Posterior vena cava (tissue), 2 donors: ENCODE data around the gene HOTAIR. TPM values are rescaled to one million over a fixed set of nuclear protein-coding genes. Genes with fewer than 3 reads are reported as not detected.

Experiments used
- DNase-seq: peaks from one replicate; pipeline ENCODE4 v3.0.0-alpha.2; 2020; ENCODE audit warnings: low spot score
- intact Hi-C, 2 donors: fragments of 100-400 bp; cut with DNase I; formaldehyde crosslinking; loops; one replicate each; pipeline versions ENCODE4 v1.14.1 to v1.14.2; 2022 to 2023
- total RNA-seq, 2 donors: library from RNA; stranded (reverse); fragmentation: NEBNext Ultra II Directional; extraction: Animal tissue kit (Norgen Biotek cat#: 25700); gene quantifications; one replicate each; pipeline ENCODE4 v1.2.1, GENCODE V29; 2021
- donor health status: DM: yes; HTN: yes; CAD: no.
- donor health status: DM: yes; HTN: yes; CAD: no.

The HOTAIR gene
- total RNA-seq, 2 donors from 2014 or later: 2.0 to 4.8 TPM

- intact Hi-C loops: loop anchor here in 1 of 2 donors (5.0 kb wide), 1 partner anchor 35 kb away; the partner anchor contains the start of gene HOXC6
- DNase-seq: no peak
Observed at GRCh38 chr12:53992377-53992889, 17.7 kb upstream of the HOTAIR start.

GRCh38 chr12:53991077-53991460 is 16.3 kb upstream of the HOTAIR start:
- intact Hi-C loops: loop anchor here in 1 of 2 donors (5.0 kb wide), 1 partner anchor 36 kb away; the partner anchor contains the start of gene HOXC6
- peak; percentile 91 for DNase-seq

GRCh38 chr12:53990311-53991076 is 15.7 kb upstream of the HOTAIR start:
- intact Hi-C loops: loop anchor here in 1 of 2 donors (5.0 kb wide), 1 partner anchor 37 kb away; the partner anchor contains the start of gene HOXC6

GRCh38 chr12:53989227-53990113 is 14.7 kb upstream of the HOTAIR start:
- intact Hi-C loops: loop anchor here in 1 of 2 donors (5.0 to 10.0 kb wide), 2 partner anchors 38 to 385 kb away; partner anchors contain the start of gene HOXC6
- no peak for DNase-seq

More at GRCh38 chr12:53990311-53991076, 15.7 kb upstream of the HOTAIR start:
- no peak for DNase-seq

- intact Hi-C loops: loop anchor here in 1 of 2 donors (10.0 kb wide), 1 partner anchor 386 kb away; no protein-coding TSS in a partner anchor
- DNase-seq: no peak
Observed at GRCh38 chr12:53988541-53989226, 13.9 kb upstream of the HOTAIR start.

- no peak for DNase-seq
- intact Hi-C loops: loop anchor here in 1 of 2 donors (10.0 kb wide), 1 partner anchor 387 kb away; no protein-coding TSS in a partner anchor
Observed at GRCh38 chr12:53987787-53988230, 13.1 kb upstream of the HOTAIR start.

GRCh38 chr12:53986686-53987483 is 12.1 kb upstream of the HOTAIR start:
- DNase-seq: no peak
- intact Hi-C loops: loop anchor here (1.0 to 10.0 kb wide), 2 partner anchors 181 to 388 kb away; no protein-coding TSS in a partner anchor

- intact Hi-C loops: loop anchor here (1.0 to 10.0 kb wide), 3 partner anchors 20 to 389 kb away; no protein-coding TSS in a partner anchor
- no peak for DNase-seq
Observed at GRCh38 chr12:53985994-53986685, 11.4 kb upstream of the HOTAIR start.

GRCh38 chr12:53985692-53985993 is 10.9 kb upstream of the HOTAIR start:
- no peak for DNase-seq
- intact Hi-C loops: loop anchor here (1.0 to 10.0 kb wide), 2 partner anchors 21 to 389 kb away; no protein-coding TSS in a partner anchor

GRCh38 chr12:53984901-53985691 is 10.3 kb upstream of the HOTAIR start, which contains the start of gene HOXC10:
HOXC10 (plus strand) TSS chr12:53985146; CDS start chr12:53985260, 114 bp downstream.
- intact Hi-C loops: loop anchor here (1.0 to 10.0 kb wide), 3 partner anchors 21 to 390 kb away; no protein-coding TSS in a partner anchor
- DNase-seq: peak; percentile 98

GRCh38 chr12:53983950-53984572 is 9.3 kb upstream of the HOTAIR start:
- no peak for DNase-seq

GRCh38 chr12:53983568-53983949 is 8.8 kb upstream of the HOTAIR start:
- intact Hi-C loops: loop anchor here (5.0 to 10.0 kb wide), 2 partner anchors 229 to 391 kb away; no protein-coding TSS in a partner anchor
- no peak for DNase-seq

More at GRCh38 chr12:53983950-53984572, 9.3 kb upstream of the HOTAIR start:
- intact Hi-C loops: loop anchor here (5.0 to 10.0 kb wide), 2 partner anchors 228 to 391 kb away; no protein-coding TSS in a partner anchor

GRCh38 chr12:53982648-53983567 is 8.2 kb upstream of the HOTAIR start:
- intact Hi-C loops: loop anchor here (5.0 to 10.0 kb wide), 2 partner anchors 229 to 392 kb away; no protein-coding TSS in a partner anchor
- no peak for DNase-seq
